Measurements from ENCODE around the gene POLR2E. TPM values are rescaled to one million over a fixed set of nuclear protein-coding genes. Genes with fewer than 3 reads are reported as not detected.

POLR2E gene
- total and polyA plus RNA-seq, 4 donors = 51.8 to 211 (median 171) TPM

DNA sequence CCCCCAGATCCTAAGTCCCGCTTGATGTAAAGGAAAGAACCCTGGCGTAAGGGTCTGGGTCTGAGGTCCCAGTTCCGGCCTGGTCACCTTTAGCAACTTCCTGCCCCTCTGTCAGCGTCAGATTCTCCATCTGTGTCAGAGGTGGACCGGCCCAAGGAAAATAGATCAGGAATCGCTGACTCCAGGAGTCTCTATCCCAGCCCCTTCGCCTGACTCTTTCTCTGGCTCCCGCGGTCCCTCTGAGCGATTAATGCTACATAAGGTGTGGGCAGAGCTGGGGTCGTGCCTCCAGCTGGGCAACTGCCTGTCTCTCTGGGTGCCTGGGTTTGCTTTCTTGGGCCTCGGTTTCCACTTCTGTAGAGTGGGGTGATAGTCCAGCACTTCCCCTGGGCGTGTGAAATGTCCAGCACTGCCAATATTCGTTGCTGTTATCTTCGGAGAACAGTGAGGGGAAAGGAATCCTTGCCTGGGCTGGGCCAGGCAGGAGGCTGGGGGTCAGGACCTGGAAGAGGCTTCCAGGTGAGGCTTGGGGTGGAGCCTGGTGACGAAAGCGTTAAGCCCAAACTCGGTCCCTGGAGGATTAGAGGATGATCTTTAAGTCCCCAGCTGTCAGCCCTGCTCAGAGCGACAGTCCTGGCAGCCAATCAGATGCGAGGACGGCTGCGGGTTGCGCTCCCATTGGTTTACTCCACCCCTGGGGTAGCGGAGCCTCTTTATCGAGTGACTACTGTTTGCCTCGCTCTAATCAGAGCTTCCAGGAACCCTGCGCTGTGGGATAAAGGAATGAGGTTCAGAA is 54.5 kb downstream of the POLR2E start:
- WGBS = 6% methylated on average over 27 of the region's 27 CpGs
- Histone ChIP-seq H3K27ac (ENCODE audit: low read depth in 1 of 2, low read length in 2 of 2) (peak overlapping the region in 1 of 2 donors; percentile 56), H3K4me1 (ENCODE audit: control insufficient read depth in 4 of 4, insufficient read depth in 4 of 4, low read length in 3 of 4) (peaks cover 5 to 24% (median 16%) of the 10 kb centered on the region in 4 donors), H3K9me3 (ENCODE audit: control insufficient read depth in 4 of 4, low read length in 3 of 4) (no peaks in the 10 kb centered on the region), H3K4me3 (ENCODE audit: low read depth in 1 of 3, low read length in 3 of 3) (peak overlapping the region in 2 of 3 donors; percentile 36 to 69), H3K9ac (ENCODE audit: low read depth in 1 of 2, low read length in 2 of 2) (peak overlapping the region in 1 of 2 donors; percentile 43), H3K27me3 (ENCODE audit: control insufficient read depth in 4 of 4, insufficient read depth in 4 of 4, low read length in 3 of 4) (no peaks in the 10 kb centered on the region), H3K36me3 (ENCODE audit: control insufficient read depth in 4 of 4, insufficient read depth in 3 of 4, low read depth in 1 of 4, low read length in 3 of 4) (peaks cover 0 to 2% (median 0%) of the 10 kb centered on the region in 4 donors)
- DNase-seq (ENCODE audit: low spot score) = peak; percentile 96
- TF ChIP-seq, protein P1, sequence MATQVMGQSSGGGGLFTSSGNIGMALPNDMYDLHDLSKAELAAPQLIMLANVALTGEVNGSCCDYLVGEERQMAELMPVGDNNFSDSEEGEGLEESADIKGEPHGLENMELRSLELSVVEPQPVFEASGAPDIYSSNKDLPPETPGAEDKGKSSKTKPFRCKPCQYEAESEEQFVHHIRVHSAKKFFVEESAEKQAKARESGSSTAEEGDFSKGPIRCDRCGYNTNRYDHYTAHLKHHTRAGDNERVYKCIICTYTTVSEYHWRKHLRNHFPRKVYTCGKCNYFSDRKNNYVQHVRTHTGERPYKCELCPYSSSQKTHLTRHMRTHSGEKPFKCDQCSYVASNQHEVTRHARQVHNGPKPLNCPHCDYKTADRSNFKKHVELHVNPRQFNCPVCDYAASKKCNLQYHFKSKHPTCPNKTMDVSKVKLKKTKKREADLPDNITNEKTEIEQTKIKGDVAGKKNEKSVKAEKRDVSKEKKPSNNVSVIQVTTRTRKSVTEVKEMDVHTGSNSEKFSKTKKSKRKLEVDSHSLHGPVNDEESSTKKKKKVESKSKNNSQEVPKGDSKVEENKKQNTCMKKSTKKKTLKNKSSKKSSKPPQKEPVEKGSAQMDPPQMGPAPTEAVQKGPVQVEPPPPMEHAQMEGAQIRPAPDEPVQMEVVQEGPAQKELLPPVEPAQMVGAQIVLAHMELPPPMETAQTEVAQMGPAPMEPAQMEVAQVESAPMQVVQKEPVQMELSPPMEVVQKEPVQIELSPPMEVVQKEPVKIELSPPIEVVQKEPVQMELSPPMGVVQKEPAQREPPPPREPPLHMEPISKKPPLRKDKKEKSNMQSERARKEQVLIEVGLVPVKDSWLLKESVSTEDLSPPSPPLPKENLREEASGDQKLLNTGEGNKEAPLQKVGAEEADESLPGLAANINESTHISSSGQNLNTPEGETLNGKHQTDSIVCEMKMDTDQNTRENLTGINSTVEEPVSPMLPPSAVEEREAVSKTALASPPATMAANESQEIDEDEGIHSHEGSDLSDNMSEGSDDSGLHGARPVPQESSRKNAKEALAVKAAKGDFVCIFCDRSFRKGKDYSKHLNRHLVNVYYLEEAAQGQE (IDR thresholded peaks at IDR 0.05) = no peak
- TF ChIP-seq, protein P2, sequence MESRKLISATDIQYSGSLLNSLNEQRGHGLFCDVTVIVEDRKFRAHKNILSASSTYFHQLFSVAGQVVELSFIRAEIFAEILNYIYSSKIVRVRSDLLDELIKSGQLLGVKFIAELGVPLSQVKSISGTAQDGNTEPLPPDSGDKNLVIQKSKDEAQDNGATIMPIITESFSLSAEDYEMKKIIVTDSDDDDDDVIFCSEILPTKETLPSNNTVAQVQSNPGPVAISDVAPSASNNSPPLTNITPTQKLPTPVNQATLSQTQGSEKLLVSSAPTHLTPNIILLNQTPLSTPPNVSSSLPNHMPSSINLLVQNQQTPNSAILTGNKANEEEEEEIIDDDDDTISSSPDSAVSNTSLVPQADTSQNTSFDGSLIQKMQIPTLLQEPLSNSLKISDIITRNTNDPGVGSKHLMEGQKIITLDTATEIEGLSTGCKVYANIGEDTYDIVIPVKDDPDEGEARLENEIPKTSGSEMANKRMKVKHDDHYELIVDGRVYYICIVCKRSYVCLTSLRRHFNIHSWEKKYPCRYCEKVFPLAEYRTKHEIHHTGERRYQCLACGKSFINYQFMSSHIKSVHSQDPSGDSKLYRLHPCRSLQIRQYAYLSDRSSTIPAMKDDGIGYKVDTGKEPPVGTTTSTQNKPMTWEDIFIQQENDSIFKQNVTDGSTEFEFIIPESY (IDR thresholded peaks at IDR 0.05) = no peak
- TF ChIP-seq FOXA2 (IDR thresholded peaks at IDR 0.05) = no peak
- no peak for TF ChIP-seq HNF4A (conservative IDR thresholded peaks at IDR 0.05)
- peak; percentile 34 for TF ChIP-seq NR2F2 (IDR thresholded peaks at IDR 0.05)
- TF ChIP-seq JUND (IDR thresholded peaks at IDR 0.05) = no peak
- no peak for TF ChIP-seq HNF4G (IDR thresholded peaks at IDR 0.05)
- no peak for TF ChIP-seq MAX (IDR thresholded peaks at IDR 0.05)
- TF ChIP-seq RAD21 (IDR thresholded peaks at IDR 0.05) = no peak
- peak; percentile 90 for TF ChIP-seq SP1 (IDR thresholded peaks at IDR 0.05)

GRCh38 chr19:1039646-1040475 is 55.3 kb downstream of the POLR2E start, which contains the start of gene ABCA7:
ABCA7 (plus strand) TSS chr19:1040107; CDS start chr19:1041362, 1,255 bp downstream.
- peaks cover 0 to 2% (median 0%) of the 10 kb centered on the region in 4 donors for H3K36me3 ChIP-seq (ENCODE audit: control insufficient read depth in 4 of 4, insufficient read depth in 3 of 4, low read depth in 1 of 4, low read length in 3 of 4)
- no peaks in the 10 kb centered on the region for H3K27me3 ChIP-seq (ENCODE audit: control insufficient read depth in 4 of 4, insufficient read depth in 4 of 4, low read length in 3 of 4)
- WGBS = 2% methylated on average over 56 of the region's 56 CpGs
- peaks cover 5 to 24% (median 16%) of the 10 kb centered on the region in 4 donors for H3K4me1 ChIP-seq (ENCODE audit: control insufficient read depth in 4 of 4, insufficient read depth in 4 of 4, low read length in 3 of 4)
- H3K27ac ChIP-seq (ENCODE audit: low read depth in 1 of 2, low read length in 2 of 2) = peak within 1 kb of the TSS in 1 of 2 donors; percentile 56
- H3K9ac ChIP-seq (ENCODE audit: low read depth in 1 of 2, low read length in 2 of 2) = peak within 1 kb of the TSS in 1 of 2 donors; percentile 43
- H3K9me3 ChIP-seq (ENCODE audit: control insufficient read depth in 4 of 4, low read length in 3 of 4) = no peaks in the 10 kb centered on the region
- H3K4me3 ChIP-seq (ENCODE audit: low read depth in 1 of 3, low read length in 3 of 3) = peak within 1 kb of the TSS in 2 of 3 donors; percentile 36 to 69
- peak; percentile 100 for DNase-seq (ENCODE audit: low spot score)
- TF ChIP-seq MAX (IDR thresholded peaks at IDR 0.05) (no peak), JUND (IDR thresholded peaks at IDR 0.05) (no peak), FOXA2 (IDR thresholded peaks at IDR 0.05) (no peak), RAD21 (IDR thresholded peaks at IDR 0.05) (peak in 1 of 2 donors; percentile 45), HNF4A (conservative IDR thresholded peaks at IDR 0.05) (no peak), YY1 (IDR thresholded peaks at IDR 0.05) (peak; percentile 38), GABPA (IDR thresholded peaks at IDR 0.05 in 1 of 2, conservative IDR thresholded peaks at IDR 0.05 in 1 of 2) (peak in 1 of 2 donors; percentile 63), ATF3 (IDR thresholded peaks at IDR 0.05) (no peak), TAF1 (conservative IDR thresholded peaks at IDR 0.05) (no peak), FOXA1 (IDR thresholded peaks at IDR 0.05) (no peak), RXRA (IDR thresholded peaks at IDR 0.05) (no peak), SP1 (IDR thresholded peaks at IDR 0.05) (peak; percentile 90)
- TF ChIP-seq, protein P1 (IDR thresholded peaks at IDR 0.05) = no peak
- TF ChIP-seq, protein P3, sequence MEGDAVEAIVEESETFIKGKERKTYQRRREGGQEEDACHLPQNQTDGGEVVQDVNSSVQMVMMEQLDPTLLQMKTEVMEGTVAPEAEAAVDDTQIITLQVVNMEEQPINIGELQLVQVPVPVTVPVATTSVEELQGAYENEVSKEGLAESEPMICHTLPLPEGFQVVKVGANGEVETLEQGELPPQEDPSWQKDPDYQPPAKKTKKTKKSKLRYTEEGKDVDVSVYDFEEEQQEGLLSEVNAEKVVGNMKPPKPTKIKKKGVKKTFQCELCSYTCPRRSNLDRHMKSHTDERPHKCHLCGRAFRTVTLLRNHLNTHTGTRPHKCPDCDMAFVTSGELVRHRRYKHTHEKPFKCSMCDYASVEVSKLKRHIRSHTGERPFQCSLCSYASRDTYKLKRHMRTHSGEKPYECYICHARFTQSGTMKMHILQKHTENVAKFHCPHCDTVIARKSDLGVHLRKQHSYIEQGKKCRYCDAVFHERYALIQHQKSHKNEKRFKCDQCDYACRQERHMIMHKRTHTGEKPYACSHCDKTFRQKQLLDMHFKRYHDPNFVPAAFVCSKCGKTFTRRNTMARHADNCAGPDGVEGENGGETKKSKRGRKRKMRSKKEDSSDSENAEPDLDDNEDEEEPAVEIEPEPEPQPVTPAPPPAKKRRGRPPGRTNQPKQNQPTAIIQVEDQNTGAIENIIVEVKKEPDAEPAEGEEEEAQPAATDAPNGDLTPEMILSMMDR (IDR thresholded peaks at IDR 0.05; ENCODE audit: low read depth, low read length, missing input control) = no peak
